Kidney epithelial cell (primary cell): Measurements from ENCODE around the gene STIM1. TPM values are rescaled to one million over a fixed set of nuclear protein-coding genes. Genes with fewer than 3 reads are reported as not detected.

Experiments
- DNase-seq: peaks from one replicate; pipeline ENCODE4 v3.0.0-alpha.2; 2010; ENCODE audit warnings: low read depth
- H3K27me3 ChIP-seq: 2 replicates; pipeline ENCODE4 v1.6.0; 2011; ENCODE audit warnings: low read length; ENCODE audit not compliant: control insufficient read depth, insufficient read depth
- H3K36me3 ChIP-seq: 2 replicates; pipeline ENCODE4 v1.5.1; 2011; ENCODE audit warnings: low read length; ENCODE audit not compliant: control insufficient read depth, insufficient read depth
- H3K4me3 ChIP-seq: 2 replicates; pipeline ENCODE4 v1.5.1; 2011; ENCODE audit warnings: low read depth, mild to moderate bottlenecking, control low read depth, low read length
- total RNA-seq: library from RNA; depleted of rRNA; stranded (reverse); fragments of >200 nt; gene quantifications from 2 replicates; pipeline ENCODE4 v1.2.3, GENCODE V29; 2015
- TF ChIP-seq, protein P1 (sequence below): IDR thresholded peaks from 2 replicates; pipeline ENCODE4 v1.5.1; 2011; ENCODE audit warnings: mild to moderate bottlenecking, moderate library complexity, low read length, control low read depth, inconsistent platforms; ENCODE audit not compliant: insufficient read depth, poor library complexity, severe bottlenecking

STIM1 gene
- total RNA-seq, 1 donor from 2014 or later, result 25.4 TPM

DNA sequence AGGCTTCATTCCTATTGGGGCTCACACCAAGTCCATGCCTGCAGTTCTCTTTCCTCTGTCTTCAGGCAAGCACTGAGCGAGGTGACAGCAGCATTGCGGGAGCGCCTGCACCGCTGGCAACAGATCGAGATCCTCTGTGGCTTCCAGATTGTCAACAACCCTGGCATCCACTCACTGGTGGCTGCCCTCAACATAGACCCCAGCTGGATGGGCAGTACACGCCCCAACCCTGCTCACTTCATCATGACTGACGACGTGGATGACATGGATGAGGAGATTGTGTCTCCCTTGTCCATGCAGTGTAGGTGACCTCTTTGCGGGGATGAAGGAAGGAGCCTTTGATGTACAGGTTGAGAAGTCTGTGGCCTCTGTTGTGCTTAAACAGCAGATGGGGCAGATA lies 227.7 kb downstream of the STIM1 start:
- Histone ChIP-seq H3K27me3 (no peaks in the 10 kb centered on the region), H3K4me3 (no peak overlapping the region), H3K36me3 (peaks cover 4% of the 10 kb centered on the region)
- no peak for DNase-seq
- TF ChIP-seq, protein P1, sequence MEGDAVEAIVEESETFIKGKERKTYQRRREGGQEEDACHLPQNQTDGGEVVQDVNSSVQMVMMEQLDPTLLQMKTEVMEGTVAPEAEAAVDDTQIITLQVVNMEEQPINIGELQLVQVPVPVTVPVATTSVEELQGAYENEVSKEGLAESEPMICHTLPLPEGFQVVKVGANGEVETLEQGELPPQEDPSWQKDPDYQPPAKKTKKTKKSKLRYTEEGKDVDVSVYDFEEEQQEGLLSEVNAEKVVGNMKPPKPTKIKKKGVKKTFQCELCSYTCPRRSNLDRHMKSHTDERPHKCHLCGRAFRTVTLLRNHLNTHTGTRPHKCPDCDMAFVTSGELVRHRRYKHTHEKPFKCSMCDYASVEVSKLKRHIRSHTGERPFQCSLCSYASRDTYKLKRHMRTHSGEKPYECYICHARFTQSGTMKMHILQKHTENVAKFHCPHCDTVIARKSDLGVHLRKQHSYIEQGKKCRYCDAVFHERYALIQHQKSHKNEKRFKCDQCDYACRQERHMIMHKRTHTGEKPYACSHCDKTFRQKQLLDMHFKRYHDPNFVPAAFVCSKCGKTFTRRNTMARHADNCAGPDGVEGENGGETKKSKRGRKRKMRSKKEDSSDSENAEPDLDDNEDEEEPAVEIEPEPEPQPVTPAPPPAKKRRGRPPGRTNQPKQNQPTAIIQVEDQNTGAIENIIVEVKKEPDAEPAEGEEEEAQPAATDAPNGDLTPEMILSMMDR, result no peak

DNA sequence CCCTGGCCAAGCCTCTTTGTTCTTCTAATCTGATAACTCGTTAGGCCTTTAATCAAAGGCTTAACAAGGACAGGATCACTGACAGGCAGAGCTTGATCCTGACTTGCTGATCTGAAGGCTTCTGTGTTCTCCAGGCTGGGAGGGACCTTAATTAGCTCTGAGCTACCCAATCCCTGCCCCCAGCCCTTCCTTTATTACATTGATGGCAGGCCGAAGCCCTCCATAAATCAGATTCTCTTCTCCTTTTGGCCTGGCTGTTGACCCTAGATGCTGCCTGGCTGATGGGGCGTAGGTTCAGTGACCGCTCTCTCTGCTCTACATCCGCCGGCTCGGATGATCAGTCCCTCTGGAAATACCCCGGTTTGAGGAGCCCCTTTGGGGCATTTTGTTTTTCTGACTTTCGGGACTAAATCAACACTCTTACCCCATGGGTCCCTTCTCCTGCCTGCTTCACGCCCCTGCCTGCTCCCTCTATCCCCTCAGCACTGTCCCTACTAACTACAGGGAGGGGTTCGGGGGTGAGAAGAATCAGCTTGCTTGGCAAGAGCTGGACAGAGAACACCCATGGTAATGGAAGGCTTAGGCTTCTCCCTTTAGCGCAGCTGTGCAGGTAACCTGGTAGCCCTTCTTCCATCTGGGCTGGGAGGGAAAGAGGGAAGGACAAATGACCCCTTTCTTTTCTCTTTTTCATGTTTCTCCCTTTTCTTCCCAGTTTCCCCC lies 229.1 kb downstream of the STIM1 start:
- TF ChIP-seq, protein P1, result no peak
- H3K36me3 ChIP-seq, result peaks cover 4% of the 10 kb centered on the region
- H3K4me3 ChIP-seq, result no peak overlapping the region
- no peak for DNase-seq
- no peaks in the 10 kb centered on the region for H3K27me3 ChIP-seq

DNA sequence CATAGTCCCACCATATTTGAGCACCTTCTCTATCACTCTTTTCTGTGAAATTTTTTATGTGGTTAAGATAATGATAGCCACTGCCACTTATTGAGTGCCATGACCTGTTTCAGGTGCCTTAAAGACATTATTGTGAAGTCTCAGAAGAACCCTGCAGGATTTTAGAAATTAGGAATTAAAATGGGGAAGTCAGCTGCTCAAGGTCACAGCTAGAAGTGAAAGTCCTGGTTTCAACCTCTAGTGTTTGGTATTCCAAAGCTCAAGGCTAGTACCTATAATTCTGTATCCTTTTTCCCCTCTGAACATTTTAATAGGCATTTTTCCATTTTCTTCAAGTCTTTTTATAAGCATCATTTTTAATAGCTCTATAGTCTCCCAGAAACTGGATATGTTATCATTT lies 230.1 kb downstream of the STIM1 start:
- no peak overlapping the region for H3K4me3 ChIP-seq
- no peaks in the 10 kb centered on the region for H3K27me3 ChIP-seq
- TF ChIP-seq, protein P1, result no peak
- peaks cover 4% of the 10 kb centered on the region for H3K36me3 ChIP-seq
- DNase-seq, result no peak

DNA sequence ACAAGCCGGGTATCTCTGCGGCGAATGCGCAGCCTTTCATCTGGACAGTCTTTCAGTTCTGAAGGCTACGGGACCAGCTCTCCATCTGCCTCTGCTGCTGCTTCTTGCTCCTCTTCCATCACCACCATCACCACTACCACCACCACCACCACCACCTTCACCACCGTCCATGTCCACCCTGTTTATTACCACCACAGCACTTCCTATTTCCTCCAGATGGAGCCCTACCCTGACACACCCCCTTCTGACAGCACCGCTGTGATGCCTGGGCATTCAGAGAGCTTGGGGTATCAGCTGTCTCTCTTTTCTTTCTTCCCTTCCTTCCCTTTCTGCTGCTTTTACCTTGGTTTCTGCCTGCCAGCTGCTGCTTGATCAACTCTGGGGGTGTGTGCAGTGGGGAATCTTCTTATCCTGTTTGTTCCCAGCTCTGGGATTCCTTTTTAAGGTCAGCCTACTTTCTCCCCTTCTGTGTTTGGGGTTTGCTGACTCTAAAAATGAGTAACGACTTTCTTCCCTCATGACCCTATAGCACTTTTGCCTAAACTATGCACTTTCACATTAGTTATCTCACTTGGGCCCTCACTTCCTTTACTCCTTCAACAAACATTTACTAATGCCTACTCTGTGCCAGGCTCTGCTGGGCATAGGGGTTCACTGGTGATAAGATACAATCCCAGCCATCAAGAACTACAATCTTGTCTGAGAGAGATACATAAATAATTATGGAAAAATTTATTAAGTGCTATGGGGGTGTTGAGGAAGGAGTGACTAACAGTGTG lies 231.3 kb downstream of the STIM1 start:
- TF ChIP-seq, protein P1, result no peak
- DNase-seq, result no peak
- H3K36me3 ChIP-seq, result peaks cover 4% of the 10 kb centered on the region
- H3K27me3 ChIP-seq, result no peaks in the 10 kb centered on the region
- no peak overlapping the region for H3K4me3 ChIP-seq

DNA sequence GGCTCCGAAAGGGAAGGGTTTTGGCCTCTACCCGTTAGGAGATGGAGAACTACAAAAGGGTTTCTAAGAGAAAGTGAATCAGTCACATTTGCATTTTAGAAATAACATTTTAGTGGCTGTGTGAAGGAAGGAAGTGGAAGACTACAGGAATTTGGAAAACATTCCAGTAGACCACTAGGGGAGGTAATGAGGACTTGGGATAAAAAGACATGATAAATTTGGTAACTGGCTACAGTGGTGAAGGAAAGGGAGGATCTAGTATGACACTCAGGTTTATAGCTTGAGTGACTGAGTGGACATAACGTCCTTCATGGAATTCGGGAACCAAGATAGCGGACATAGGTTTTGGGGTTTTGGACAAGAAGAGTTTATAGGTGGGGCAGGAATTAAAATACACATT lies 232.1 kb downstream of the STIM1 start:
- no peak for DNase-seq

More for the DNA sequence above, 232.1 kb downstream of the STIM1 start:
- TF ChIP-seq, protein P1, result no peak
- no peak overlapping the region for H3K4me3 ChIP-seq
- no peaks in the 10 kb centered on the region for H3K27me3 ChIP-seq
- H3K36me3 ChIP-seq, result peaks cover 4% of the 10 kb centered on the region
